Coronary artery (tissue), 2 donors: ENCODE results near the gene NDUFB7.

ENCODE experiments used
- DNase-seq: peaks from one replicate; pipeline ENCODE4 v3.0.0-alpha.2; 2017; ENCODE audit warnings: low spot score
- H3K27ac ChIP-seq, 2 donors: fragments of 200-600 bp; sonication (generic); one replicate each; pipeline ENCODE4 v1.5.1; 2016 to 2019
- H3K4me3 ChIP-seq: fragments of 200-600 bp; sonication (generic); 2 replicates; pipeline ENCODE4 v1.5.1; 2016; ENCODE audit warnings: mild to moderate bottlenecking, moderate library complexity
- TF ChIP-seq, protein P1 (sequence below): fragments of 200-600 bp; sonication (generic); IDR thresholded peaks from one replicate; pipeline ENCODE4 v1.5.1; 2019; ENCODE audit warnings: antibody characterized with exemption

The NDUFB7 gene

DNA sequence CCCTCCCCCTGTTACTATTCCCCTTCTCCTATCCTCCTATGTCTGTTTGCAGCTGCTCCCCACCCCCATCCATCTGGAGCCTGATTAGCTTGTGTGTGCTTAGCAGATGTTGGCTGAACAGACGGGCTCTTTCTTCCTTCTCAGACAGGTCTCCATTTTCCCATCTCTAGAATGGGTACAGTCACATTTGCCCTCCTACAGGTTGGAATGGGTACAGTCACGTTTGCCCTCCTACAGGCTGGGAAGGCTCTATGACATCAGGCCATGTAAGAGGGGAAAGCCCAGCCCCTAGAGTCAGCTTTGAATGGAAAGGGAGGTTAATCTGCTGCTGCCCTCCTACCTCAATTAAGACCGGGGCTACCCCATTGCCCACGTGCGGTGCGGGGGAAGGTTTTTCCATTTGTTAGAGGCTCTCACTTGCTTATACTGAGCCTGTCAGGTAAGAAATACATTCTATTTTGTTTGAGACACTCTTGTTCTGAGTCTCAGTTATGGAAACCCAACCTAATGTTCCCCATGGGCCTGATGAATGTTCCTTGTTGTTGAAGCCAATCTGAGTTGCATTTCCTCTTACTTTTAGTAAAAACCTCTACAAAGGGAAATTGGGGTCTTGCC is 8.9 kb upstream of the NDUFB7 start:
- TF ChIP-seq, protein P1, sequence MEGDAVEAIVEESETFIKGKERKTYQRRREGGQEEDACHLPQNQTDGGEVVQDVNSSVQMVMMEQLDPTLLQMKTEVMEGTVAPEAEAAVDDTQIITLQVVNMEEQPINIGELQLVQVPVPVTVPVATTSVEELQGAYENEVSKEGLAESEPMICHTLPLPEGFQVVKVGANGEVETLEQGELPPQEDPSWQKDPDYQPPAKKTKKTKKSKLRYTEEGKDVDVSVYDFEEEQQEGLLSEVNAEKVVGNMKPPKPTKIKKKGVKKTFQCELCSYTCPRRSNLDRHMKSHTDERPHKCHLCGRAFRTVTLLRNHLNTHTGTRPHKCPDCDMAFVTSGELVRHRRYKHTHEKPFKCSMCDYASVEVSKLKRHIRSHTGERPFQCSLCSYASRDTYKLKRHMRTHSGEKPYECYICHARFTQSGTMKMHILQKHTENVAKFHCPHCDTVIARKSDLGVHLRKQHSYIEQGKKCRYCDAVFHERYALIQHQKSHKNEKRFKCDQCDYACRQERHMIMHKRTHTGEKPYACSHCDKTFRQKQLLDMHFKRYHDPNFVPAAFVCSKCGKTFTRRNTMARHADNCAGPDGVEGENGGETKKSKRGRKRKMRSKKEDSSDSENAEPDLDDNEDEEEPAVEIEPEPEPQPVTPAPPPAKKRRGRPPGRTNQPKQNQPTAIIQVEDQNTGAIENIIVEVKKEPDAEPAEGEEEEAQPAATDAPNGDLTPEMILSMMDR = no peak
- no peak overlapping the region for H3K4me3 ChIP-seq
- no peak overlapping the region for H3K27ac ChIP-seq
- no peak for DNase-seq

DNA sequence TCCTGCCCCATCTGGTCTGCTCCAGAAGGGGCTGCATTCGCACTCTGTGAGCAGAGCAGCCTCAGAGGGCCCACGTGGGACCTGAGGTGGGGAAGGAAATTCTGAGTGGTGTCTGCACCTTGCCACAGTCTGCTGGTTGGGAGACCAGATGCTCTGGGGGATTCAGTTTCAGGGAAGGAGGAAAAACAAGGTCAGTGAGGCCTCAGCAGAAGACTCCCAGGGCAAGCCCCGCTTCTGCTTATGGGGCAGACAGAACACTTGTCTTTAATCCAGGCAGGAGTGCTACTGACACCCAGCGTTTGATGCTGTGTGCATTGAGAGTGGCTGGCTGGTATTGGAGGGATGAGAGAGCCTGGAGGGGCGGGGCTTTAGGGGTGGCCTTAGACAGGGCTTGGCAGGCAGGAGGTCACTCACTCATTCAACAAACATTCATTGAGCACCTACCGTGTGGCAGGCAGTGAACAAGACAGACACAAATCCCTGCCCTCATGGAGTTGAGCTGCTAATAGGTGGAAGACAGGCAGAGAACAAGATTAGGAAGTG is 6.1 kb upstream of the NDUFB7 start:
- H3K4me3 ChIP-seq = no peak overlapping the region
- TF ChIP-seq, protein P1 = no peak
- H3K27ac ChIP-seq = no peak overlapping the region
- DNase-seq = no peak

DNA sequence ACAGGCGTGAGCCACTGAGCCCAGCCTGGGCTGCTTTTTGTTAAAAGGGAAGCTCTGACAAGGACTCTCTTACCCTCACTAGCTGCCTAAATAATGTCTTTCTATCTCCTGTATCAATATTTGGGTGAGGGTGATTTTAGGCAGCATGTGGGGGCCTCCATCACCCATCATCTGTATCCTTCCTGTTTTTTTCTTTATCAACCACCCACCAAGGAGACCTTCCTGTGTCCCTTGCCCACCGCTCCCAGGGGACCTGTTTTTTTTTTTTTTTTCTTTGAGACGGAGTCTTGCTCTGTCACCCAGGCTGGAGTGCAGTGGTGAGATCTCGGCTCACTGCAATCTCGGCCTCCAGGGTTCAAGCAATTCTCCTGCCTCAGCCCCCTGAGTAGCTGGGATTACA is 5.4 kb upstream of the NDUFB7 start:
- TF ChIP-seq, protein P1 = no peak
- Histone ChIP-seq H3K4me3 (no peak overlapping the region), H3K27ac (no peak overlapping the region)
- DNase-seq = no peak

DNA sequence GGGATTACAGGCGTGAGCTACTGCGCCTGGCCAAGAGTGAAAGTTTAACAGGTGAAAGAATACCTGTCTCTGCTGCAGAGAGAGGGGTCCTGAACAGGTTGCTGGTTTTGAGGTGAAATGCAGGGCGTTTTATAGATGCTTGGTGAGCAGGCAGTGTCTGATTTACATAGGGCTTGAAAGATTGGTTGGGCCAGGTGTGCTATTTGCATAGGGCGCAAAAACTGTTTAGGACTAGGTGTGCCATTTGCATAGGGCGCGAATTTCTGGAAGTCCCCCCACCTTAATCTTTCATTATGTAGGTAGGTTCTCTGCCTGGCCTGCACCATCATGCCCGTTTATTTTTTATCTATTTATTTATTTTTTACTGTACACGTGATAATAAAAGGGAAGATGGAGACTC is 4.5 kb upstream of the NDUFB7 start:
- TF ChIP-seq, protein P1 = no peak
- no peak overlapping the region for H3K4me3 ChIP-seq
- DNase-seq = no peak
- no peak overlapping the region for H3K27ac ChIP-seq

DNA sequence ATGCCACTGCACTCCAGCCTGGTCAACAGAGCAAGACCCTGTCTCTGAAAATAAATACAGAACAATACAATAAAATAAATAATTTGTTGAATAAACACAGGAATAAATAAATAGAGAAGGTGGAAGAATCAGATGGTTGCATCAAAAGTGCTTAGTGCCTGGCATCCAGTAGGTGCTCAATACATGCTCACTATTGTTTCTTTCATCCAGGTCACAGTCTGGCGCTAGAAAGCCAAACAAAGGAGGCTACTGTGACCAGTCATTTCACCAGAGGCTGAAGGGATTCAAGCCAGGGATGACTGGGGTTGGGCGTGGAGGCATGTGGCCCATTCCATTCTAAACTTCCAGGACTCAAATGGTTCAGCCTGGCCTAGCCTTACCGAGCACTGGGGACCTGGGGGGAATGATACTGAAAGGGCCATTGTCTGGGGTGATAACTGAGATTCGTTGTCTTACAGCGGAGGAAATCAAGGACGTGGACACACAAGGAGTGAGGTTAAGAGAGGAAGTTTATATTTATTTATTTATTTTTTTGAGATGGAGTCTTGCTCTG is 3.6 kb upstream of the NDUFB7 start:
- Histone ChIP-seq H3K4me3 (no peak overlapping the region), H3K27ac (no peak overlapping the region)
- no peak for DNase-seq
- TF ChIP-seq, protein P1 = no peak

DNA sequence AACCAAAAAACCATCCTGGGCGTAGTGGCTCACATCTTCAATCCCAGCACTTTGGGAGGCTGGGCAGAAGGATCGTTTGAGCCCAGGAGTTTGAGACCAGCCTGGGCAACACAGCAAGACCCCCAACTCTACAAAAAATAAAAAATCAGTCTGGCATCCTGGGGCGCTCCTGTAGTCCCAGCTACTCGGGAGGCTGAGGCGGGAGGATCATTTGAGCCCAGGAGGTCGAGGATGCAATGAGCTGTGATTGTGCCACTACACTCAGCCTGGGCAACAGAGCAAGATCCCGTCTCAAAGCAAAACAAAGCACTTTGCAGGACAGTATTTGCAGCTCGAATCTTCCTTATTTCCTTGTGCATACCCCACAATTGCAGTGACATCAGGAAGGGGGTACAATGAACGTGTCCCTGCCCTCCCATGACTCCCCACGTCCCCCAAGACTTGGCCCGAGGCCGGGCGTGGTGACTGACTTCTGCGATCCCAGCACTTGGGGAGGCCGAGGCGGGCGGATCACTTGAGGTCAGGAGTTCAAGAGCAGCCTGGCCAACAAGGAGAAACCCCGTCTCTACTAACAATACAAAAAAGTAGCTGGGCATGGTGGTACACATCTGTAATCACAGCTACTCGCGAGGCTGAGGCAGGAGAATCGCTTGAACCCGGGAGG is 870 bp downstream of the NDUFB7 start:
- TF ChIP-seq, protein P1 = no peak
- no peak for DNase-seq
- H3K27ac ChIP-seq = no peak overlapping the region
- H3K4me3 ChIP-seq = peak overlapping the region; percentile 82
